Stimulated activated CD4-positive, alpha-beta T cell treated with anti-CD3 and anti-CD28 coated beads, TNF-alpha, amount 100 ng/mL, for 24 hours (primary cell): ENCODE data around the gene FAM83E.

Source experiments
- DNase-seq, 3 experiments: peaks; one replicate each; pipeline ENCODE4 v3.0.0-alpha.2; 2020; ENCODE audit warnings: low read depth in 3 of 3

Gene FAM83E

GRCh38 chr19:48628486-48629296 lies 13.8 kb upstream of the FAM83E start:
- DNase-seq: no peak

- DNase-seq: no peak
Measured at GRCh38 chr19:48627865-48628314, 13.0 kb upstream of the FAM83E start.

GRCh38 chr19:48627201-48627864 lies 12.5 kb upstream of the FAM83E start:
- no peak for DNase-seq

GRCh38 chr19:48625891-48626327 lies 11.0 kb upstream of the FAM83E start:
- DNase-seq: no peak

- DNase-seq: no peak
Measured at GRCh38 chr19:48624791-48625723, 10.2 kb upstream of the FAM83E start.

DNA sequence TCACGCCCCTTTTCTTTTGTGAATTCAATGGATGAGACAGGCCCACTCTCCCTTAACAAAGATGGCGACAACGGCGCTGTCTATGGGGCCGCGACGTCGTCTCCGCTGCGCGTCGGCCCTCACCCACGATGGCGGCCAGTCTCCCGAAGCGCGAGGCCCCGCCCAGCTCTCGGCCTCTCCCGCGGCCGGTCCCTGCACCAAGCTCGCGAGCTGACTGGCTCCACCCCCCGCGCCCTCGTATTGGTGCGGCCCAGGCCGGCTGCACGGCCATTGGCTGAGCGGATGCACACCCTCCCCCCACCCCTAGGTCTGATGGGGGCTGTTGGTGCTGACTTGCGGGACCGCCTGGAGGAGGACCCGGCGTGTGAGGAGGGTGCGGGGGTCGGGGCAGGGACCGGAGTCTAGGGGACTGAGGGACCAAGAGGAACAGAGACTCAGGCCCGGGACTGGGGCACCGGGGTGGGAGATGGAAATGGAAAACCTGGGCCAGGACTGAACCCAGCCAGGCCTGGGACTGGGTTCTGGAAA lies 9.3 kb upstream of the FAM83E start:
- peak; percentile 90 to 98 (median 93) for DNase-seq

- DNase-seq: no peak
Measured at GRCh38 chr19:48623556-48624066, 8.7 kb upstream of the FAM83E start.

GRCh38 chr19:48619692-48620585 lies 5.1 kb upstream of the FAM83E start:
- DNase-seq: no peak

DNA sequence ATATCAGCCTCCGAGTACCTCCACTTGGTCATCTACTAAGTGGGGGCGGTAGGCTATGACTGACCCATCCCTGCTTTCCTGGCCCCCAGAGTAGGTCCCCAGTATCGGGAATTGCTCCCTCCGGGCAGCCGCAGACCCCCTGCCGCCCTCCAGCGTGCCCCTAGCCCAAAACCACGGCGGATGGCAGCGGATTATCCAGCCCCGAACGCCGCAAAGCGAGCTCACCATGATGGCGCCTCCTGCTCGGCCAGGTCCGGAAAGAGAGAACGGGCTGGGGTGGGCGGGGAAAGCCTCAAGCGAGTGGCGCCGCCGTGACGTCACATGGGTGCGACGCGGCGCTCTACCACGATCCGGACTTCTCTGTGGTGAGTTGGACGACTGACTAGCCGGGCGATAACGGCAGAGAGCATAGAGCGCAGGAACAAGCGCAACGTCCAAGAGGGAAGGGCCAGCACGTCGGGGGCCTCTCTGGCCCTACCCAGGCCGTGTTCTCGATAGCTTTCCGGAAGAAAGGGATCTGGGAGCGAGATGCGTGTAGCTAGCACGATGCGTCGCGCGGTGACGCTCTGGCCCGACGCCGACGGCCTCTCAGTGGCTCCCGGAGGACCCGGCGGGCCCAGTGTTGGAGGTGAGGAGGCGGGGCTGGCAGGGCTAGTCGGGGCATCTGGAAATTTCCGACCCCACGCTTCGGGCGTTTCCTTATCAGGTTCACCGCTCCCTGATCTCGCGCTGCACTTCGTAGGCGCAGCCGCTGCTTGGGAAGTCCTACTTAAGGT lies 4.2 kb upstream of the FAM83E start, which contains the start of the genes RPL18 and SPHK2:
Gene RPL18 (minus strand): TSS at position 263 of the 776 bp plus-strand sequence. CDS start 35 bp downstream, at position 228.
Gene SPHK2 (plus strand): TSS at position 591 of the 776 bp plus-strand sequence. CDS start 1,009 bp downstream, outside the sequence.
- DNase-seq: peak; percentile 88 to 95 (median 95)

GRCh38 chr19:48618278-48618915 lies 3.5 kb upstream of the FAM83E start:
- DNase-seq: no peak

DNA sequence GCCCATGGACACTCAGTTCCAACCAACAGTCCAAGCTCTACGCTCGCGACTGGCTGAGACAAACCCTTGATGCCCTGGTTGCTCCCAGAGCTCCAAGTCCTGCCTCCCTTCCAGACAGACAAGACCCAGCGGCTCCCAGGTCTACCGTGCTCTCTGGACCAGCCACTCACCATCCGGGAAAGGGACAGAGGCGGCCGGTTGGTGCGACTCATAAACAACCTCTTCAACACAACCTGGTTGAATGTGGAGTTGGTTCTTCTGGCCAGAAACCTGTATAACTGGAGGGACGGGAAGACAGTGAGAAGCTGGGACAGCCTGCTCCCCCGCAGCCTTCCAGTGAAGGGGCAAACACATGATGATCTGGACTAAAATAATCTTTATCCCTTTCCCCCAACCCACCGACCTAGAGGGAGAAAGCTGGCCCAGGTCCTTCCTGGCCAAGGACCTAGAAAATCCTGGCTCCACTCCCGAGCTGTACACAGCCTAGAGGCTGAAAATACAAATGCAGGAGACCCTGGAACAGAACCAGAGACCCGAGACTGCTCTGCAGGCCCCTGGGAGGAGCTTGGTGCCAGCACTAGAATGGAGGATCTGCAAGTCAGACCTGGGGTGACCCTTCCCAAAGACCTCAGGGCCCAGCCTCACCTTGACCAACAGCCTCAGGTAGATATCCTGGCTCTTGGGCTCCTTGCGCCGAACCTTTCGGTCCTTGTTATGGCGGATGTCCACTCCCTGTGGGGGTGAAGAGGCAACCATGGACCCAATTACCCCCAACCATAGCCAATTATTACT lies 2.5 kb upstream of the FAM83E start:
- DNase-seq: no peak

DNA sequence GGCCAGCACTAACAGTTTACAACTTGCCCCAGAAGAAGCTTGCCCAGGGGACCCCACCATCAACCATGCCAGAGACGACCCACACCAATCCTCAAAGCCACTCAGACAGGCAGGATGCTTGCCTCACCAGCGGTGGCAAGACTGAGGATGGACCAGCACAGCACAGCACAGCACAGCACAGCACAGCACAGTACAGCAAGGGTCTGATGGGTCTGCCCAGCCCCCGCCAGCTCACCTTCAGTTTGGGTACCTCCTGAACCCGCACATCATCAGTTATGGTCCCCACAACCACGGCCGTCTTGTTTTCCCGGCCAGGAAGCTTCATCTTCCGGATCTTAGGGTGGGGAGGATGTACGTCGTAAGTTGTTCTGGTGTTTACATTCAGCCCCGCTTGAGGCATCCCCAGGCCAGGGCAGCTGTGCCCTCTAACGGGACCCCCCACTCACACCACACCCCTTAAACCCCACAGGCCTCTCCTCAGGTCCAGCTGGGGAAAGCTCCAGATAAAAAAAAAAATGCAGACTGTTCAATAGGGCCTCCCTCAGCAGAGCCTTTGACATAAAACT lies 1.7 kb upstream of the FAM83E start:
- DNase-seq: no peak

DNA sequence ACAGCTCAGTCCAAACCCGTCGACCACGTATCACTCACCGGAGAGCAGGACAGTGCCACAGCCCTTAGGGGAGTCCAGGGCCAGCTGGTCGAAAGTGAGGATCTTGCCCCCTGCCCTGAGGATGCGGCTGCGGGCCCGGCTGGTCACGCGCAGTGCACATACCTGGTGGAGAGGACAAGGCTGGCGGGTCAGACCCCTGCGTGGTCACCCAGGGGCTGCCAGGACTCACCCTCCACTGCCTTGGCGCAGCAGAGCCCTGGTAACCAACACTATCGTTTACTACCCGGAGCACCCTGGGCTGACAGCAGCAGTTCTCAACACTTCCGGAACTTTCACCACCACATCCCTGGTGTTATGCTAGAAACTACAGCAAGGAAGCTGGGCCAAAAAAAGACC lies 1.2 kb upstream of the FAM83E start:
- DNase-seq: no peak

DNA sequence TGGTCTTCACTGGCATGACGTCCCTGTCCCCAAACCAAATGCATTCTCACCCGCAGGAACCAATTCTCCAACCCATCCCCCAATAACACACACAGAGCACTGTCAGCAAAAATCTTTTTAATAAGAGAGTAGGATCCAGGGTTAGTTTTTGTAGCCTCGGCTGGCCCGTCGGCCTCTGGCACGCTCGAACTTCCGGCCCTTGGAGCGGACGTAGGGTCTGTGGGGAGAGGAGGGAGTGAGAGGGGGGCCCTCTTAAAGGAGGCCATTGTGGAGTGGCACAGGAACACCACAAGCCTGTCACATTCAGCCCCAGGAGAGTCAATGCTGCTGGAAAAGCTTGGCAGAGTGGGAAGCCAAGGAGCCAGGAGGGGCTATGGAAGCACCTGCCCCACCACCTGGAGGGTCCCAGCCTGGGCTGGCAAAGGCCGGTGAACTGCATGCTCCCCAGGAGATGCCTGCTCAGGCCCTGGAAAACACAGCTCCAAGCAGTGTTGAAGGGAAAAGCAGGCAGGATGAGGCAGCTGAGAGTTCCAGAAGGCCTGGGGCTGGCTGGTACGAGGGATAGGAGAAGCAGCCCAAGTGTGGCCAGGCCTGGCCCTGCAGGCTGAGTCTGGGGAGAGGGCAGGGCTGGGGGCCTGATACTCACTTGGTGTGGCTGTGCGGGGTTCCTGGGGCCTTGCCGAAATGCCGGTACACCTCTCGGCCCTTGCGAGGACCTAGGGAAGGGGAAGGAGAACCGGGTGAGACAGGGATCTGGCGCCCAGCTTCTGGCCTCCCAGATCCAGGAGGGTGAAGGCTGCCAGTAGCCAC lies 560 bp upstream of the FAM83E start:
- DNase-seq: no peak

- DNase-seq: no peak
Measured at GRCh38 chr19:48613852-48614435, 932 bp downstream of the FAM83E start.

GRCh38 chr19:48613024-48613851 lies 1.6 kb downstream of the FAM83E start:
- no peak for DNase-seq
